Activated CD4-positive, CD25-positive, alpha-beta regulatory T cell treated with anti-CD3 and anti-CD28 coated beads, Interleukin-2, amount 50 U/mL, for 72 hours (primary cell): ENCODE measurements around the gene LIN7C.

Source experiments
- DNase-seq: peaks from one replicate; pipeline ENCODE4 v3.0.0; 2021

LIN7C gene

GRCh38 chr11:27507557-27508322 lies 1.2 kb upstream of the LIN7C start:
- DNase-seq: no peak

GRCh38 chr11:27505781-27506180 lies 788 bp downstream of the LIN7C start:
- DNase-seq: no peak

- no peak for DNase-seq
Observed at GRCh38 chr11:27504205-27504604, 2.4 kb downstream of the LIN7C start.

GRCh38 chr11:27501100-27501499 lies 5.5 kb downstream of the LIN7C start:
- no peak for DNase-seq

- DNase-seq: no peak
Observed at GRCh38 chr11:27497911-27498310, 8.7 kb downstream of the LIN7C start.

GRCh38 chr11:27497284-27497866 lies 9.2 kb downstream of the LIN7C start:
- DNase-seq: no peak

GRCh38 chr11:27496461-27496860 lies 10.1 kb downstream of the LIN7C start:
- DNase-seq: no peak

- DNase-seq: no peak
Observed at GRCh38 chr11:27495710-27496300, 10.8 kb downstream of the LIN7C start.

GRCh38 chr11:27489092-27489491 lies 17.5 kb downstream of the LIN7C start:
- DNase-seq: no peak

- no peak for DNase-seq
Observed at GRCh38 chr11:27487706-27488105, 18.9 kb downstream of the LIN7C start.

GRCh38 chr11:27485930-27486773 lies 20.4 kb downstream of the LIN7C start:
- no peak for DNase-seq

- DNase-seq: no peak
Observed at GRCh38 chr11:27482793-27483192, 23.8 kb downstream of the LIN7C start.

- DNase-seq: no peak
Observed at GRCh38 chr11:27481992-27482391, 24.6 kb downstream of the LIN7C start.

- no peak for DNase-seq
Observed at GRCh38 chr11:27477831-27478230, 28.7 kb downstream of the LIN7C start.

- DNase-seq: no peak
Observed at GRCh38 chr11:27477243-27477642, 29.3 kb downstream of the LIN7C start.

- no peak for DNase-seq
Observed at GRCh38 chr11:27475622-27476021, 30.9 kb downstream of the LIN7C start.

- no peak for DNase-seq
Observed at GRCh38 chr11:27473017-27473406, 33.6 kb downstream of the LIN7C start.

- DNase-seq: peak; percentile 49
Observed at GRCh38 chr11:27472398-27473016, 34.1 kb downstream of the LIN7C start, which contains the start of gene LGR4. Gene LGR4, minus strand, starts transcription at chr11:27472790. Its CDS starts 488 bp downstream, at chr11:27472302.

GRCh38 chr11:27471589-27472397 lies 34.8 kb downstream of the LIN7C start:
- no peak for DNase-seq

GRCh38 chr11:27470826-27471588 lies 35.6 kb downstream of the LIN7C start:
- no peak for DNase-seq

GRCh38 chr11:27470166-27470565 lies 36.4 kb downstream of the LIN7C start:
- no peak for DNase-seq
